Kidney (tissue), 14 donors: ENCODE measurements around the gene COLEC12. TPM values are rescaled to one million over a fixed set of nuclear protein-coding genes. Genes with fewer than 3 reads are reported as not detected.

Experiments used
- DNase-seq, 5 donors: peaks; one replicate each; pipeline ENCODE4 v3.0.0-alpha.2; 2013 to 2020
- FAIRE-seq: peaks from 2 replicates; lab custom pipeline; 2012; peaks lifted over from hg19 to GRCh38; lab: Jason Lieb, UNC
- H3K27ac ChIP-seq, 2 donors: one replicate each; pipeline ENCODE4 v1.7.0; 2013; ENCODE audit warnings: low read depth in 2 of 2, low read length in 2 of 2, inconsistent platforms in 1 of 2
- H3K27me3 ChIP-seq: one replicate; pipeline ENCODE4 v1.7.1; 2013; ENCODE audit warnings: low read length, inconsistent platforms; ENCODE audit not compliant: control insufficient read depth, insufficient read depth
- H3K36me3 ChIP-seq, 3 donors: one replicate each; pipeline versions ENCODE4 v1.7.0 to v1.7.1; 2013; ENCODE audit warnings: low read length in 3 of 3, control low read depth in 1 of 3, inconsistent platforms in 1 of 3; ENCODE audit not compliant: insufficient read depth in 3 of 3, control insufficient read depth in 2 of 3
- H3K4me1 ChIP-seq, 3 donors: one replicate each; pipeline versions ENCODE4 v1.7.0 to v1.7.1; 2013; ENCODE audit warnings: low read length in 3 of 3, inconsistent platforms in 1 of 3, low read depth in 1 of 3; ENCODE audit not compliant: control insufficient read depth in 2 of 3, insufficient read depth in 2 of 3
- H3K4me3 ChIP-seq, 3 donors: one replicate each; pipeline versions ENCODE4 v1.7.0 to v1.8.1; 2013; ENCODE audit warnings: low read length in 3 of 3, control low read depth in 1 of 3, inconsistent platforms in 1 of 3
- H3K9ac ChIP-seq, 3 donors: one replicate each; pipeline versions ENCODE4 v1.7.0 to v1.7.1; 2013; ENCODE audit warnings: low read length in 3 of 3, control low read depth in 1 of 3, inconsistent platforms in 1 of 3
- H3K9me3 ChIP-seq, 3 donors: one replicate each; pipeline versions ENCODE4 v1.7.0 to v1.7.1; 2013; ENCODE audit warnings: low read length in 3 of 3, control low read depth in 1 of 3, inconsistent platforms in 1 of 3; ENCODE audit not compliant: control insufficient read depth in 2 of 3, insufficient read depth in 1 of 3
- intact Hi-C: fragments of 100-400 bp; cut with DNase I; formaldehyde crosslinking; loops from one replicate; pipeline ENCODE4 v1.11.1; 2022
- polyA plus RNA-seq: library from polyadenylated mRNA; stranded (reverse); fragments of 350-450 nt; fragmentation: Illumina TruSeq; extraction: RNeasy Lipid Tissue Mini Kit (QIAGEN cat#74804); gene quantifications from one replicate; pipeline ENCODE4 v1.2.3, GENCODE V29; 2014; ENCODE audit warnings: low read depth, low replicate concordance; ENCODE audit not compliant: insufficient read depth
- total RNA-seq: library from RNA; stranded (reverse); fragmentation: NEBNext Ultra II Directional; extraction: Animal tissue kit (Norgen Biotek cat#: 25700); gene quantifications from one replicate; pipeline ENCODE4 v1.2.1, GENCODE V29; 2021
- TF ChIP-seq, protein P1 (sequence below): IDR thresholded peaks from 3 replicates; pipeline ENCODE4 v1.5.1; 2012; ENCODE audit warnings: mild to moderate bottlenecking, moderate library complexity, borderline replicate concordance; ENCODE audit not compliant: insufficient read depth; ENCODE audit errors: extremely low read depth
- donor health status: control.
- donor health status: control.
- donor health status: control.
- donor health status: control.
- donor health status: control.
- donor health status: DM: yes; HTN: yes; CAD: no.
- donor health status: Normal renal cell carcinoma (clear cell type).

Gene COLEC12
- total and polyA plus RNA-seq, 2 donors from 2014 or later = 1.3 to 7.4 TPM

GRCh38 chr18:515838-516237, 15.3 kb upstream of the COLEC12 start:
- TF ChIP-seq, protein P1, sequence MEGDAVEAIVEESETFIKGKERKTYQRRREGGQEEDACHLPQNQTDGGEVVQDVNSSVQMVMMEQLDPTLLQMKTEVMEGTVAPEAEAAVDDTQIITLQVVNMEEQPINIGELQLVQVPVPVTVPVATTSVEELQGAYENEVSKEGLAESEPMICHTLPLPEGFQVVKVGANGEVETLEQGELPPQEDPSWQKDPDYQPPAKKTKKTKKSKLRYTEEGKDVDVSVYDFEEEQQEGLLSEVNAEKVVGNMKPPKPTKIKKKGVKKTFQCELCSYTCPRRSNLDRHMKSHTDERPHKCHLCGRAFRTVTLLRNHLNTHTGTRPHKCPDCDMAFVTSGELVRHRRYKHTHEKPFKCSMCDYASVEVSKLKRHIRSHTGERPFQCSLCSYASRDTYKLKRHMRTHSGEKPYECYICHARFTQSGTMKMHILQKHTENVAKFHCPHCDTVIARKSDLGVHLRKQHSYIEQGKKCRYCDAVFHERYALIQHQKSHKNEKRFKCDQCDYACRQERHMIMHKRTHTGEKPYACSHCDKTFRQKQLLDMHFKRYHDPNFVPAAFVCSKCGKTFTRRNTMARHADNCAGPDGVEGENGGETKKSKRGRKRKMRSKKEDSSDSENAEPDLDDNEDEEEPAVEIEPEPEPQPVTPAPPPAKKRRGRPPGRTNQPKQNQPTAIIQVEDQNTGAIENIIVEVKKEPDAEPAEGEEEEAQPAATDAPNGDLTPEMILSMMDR = no peak
- Histone ChIP-seq H3K27ac (no peak overlapping the region), H3K9me3 (no peaks in the 10 kb centered on the region), H3K4me1 (peaks cover 0 to 2% (median 0%) of the 10 kb centered on the region in 3 donors), H3K27me3 (no peaks in the 10 kb centered on the region), H3K9ac (no peak overlapping the region), H3K36me3 (no peaks in the 10 kb centered on the region), H3K4me3 (no peak overlapping the region)
- FAIRE-seq = no peak
- no peak for DNase-seq
- intact Hi-C loops = no loop called here

DNA sequence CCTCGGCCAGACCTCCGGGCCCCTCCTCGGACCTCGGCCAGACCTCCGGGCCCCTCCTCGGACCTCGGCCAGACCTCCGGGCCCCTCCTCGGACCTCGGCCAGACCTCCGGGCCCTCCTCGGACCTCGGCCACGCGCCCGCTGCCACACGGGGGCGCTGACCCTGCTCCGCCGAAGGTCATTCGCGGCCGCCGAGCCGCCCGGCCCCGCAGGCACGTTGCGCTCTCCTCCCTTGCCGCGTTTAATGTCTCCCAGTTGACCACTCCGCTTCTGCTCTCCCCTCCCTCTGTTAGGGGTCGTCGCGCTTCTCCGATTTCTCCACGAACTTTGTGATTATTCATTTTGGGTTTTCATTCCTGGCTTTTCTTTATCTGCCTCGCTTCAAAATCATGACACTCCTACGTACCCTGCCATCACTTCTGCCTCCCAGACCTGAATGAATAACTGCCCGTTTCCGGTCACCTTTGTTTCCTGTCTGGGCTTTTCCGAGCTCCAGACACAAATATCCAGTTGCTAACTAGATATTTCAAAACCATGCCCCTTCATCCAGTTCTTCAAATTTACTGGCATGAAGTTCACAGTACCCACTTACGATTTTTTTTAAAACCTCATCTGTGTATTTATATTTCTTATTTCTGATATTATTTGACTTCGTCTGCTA, 14.8 kb upstream of the COLEC12 start:
- FAIRE-seq (no peak), DNase-seq (no peak)
- Histone ChIP-seq H3K4me3 (no peak overlapping the region), H3K27ac (no peak overlapping the region), H3K36me3 (no peaks in the 10 kb centered on the region), H3K27me3 (no peaks in the 10 kb centered on the region), H3K9ac (no peak overlapping the region), H3K4me1 (peaks cover 0 to 2% (median 0%) of the 10 kb centered on the region in 3 donors), H3K9me3 (no peaks in the 10 kb centered on the region)
- TF ChIP-seq, protein P1 = no peak
- intact Hi-C loops = no loop called here

GRCh38 chr18:513826-514530, 13.5 kb upstream of the COLEC12 start:
- H3K9ac ChIP-seq = no peak overlapping the region
- H3K27me3 ChIP-seq = no peaks in the 10 kb centered on the region
- intact Hi-C loops = no loop called here
- no peaks in the 10 kb centered on the region for H3K9me3 ChIP-seq
- FAIRE-seq = no peak
- no peak overlapping the region for H3K4me3 ChIP-seq
- no peak for DNase-seq
- TF ChIP-seq, protein P1 = no peak
- peaks cover 0 to 2% (median 0%) of the 10 kb centered on the region in 3 donors for H3K4me1 ChIP-seq
- no peak overlapping the region for H3K27ac ChIP-seq
- no peaks in the 10 kb centered on the region for H3K36me3 ChIP-seq
